Activated CD8-positive, alpha-beta memory T cell treated with anti-CD3 and anti-CD28 coated beads, Interleukin-2, amount 50 U/mL, for 48 hours (primary cell): ENCODE results near the gene DCLRE1B.
A peak's percentile ranks its signal among the peaks of the same experiment; 100 is the strongest.

ENCODE experiments used
- DNase-seq: peaks from one replicate; pipeline ENCODE4 v3.0.0-alpha.2; 2020

The DCLRE1B gene

DNA sequence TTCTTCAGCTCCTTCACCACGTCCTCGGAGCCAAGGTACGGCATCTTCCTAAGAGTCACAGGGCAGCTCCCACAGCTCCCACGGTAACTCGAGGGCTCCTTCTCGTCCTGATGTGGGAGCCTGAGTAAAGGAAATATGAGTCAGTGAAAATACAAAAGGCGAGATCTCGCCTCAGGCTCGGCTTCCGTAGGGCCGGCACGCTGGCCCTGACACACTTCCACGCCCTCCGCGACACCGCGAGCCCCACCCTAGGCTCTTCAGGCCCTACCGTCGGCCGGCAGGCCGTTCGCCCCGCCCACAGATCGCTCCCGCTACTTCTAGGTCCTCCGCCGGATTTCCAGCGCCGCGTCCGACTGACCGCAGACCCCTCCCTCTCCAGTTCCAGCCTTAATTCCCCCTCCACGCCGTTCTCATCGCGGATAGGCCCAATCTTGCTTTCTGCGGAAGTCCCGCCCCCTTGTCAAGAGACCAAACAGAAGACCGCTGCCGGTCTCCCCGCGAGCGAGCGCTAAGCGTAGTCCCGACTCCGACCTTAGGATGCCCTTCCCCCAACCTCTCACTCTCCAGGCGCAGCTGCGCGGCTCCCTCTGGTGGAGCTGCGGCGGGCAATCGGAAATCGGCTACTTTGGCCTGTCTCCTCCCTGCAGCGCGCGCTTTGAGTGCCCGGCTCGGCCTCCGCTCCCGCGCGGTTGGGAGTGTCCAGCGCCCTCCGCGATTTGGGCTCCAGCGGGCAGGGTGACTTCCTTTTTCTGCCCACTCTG, at the start of gene DCLRE1B, which contains the start of gene AP4B1:
Gene DCLRE1B, plus strand, starts transcription at position 653 of the 761 bp plus-strand sequence. CDS start 261 bp downstream, outside the sequence.
Gene AP4B1, minus strand, starts transcription at position 126 of the 761 bp plus-strand sequence. Its CDS starts 82 bp downstream, at position 44.
- peak; percentile 97 for DNase-seq

DNA sequence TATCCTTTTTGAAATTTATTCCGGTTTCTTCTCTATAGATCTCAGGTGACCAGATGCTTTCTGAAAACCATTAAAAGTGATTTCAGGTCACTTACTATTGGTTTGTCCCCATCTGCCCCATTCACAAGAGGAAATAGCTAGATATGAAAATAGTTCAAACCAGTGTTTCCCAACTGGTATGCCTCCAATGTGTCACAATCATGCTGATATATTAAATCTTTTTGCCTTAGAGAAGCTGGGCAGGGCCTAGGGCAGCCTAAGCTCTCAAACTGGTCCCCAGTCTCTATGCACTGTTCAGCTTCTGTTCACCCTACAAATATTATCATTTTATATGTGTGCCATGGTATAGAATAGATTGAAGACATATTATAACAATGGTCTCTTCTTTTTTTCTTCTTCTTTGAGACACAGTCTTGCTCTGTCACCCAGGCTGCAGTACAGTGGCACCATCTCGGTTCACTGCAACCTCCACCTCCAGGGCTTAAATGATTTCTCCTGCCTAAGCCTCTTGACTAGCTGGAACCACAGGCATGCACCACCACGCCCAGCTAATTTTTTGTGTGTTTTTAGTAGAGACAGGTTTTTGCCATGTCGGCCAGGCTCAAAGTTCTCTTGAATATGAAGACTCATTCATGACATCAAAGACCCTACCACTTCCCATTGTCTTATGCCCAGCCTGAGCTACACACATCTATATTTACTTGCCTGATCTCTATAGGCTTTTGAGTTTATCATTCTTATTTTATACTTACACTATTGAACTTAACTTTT, 49.3 kb upstream of the DCLRE1B start:
- no peak for DNase-seq

DNA sequence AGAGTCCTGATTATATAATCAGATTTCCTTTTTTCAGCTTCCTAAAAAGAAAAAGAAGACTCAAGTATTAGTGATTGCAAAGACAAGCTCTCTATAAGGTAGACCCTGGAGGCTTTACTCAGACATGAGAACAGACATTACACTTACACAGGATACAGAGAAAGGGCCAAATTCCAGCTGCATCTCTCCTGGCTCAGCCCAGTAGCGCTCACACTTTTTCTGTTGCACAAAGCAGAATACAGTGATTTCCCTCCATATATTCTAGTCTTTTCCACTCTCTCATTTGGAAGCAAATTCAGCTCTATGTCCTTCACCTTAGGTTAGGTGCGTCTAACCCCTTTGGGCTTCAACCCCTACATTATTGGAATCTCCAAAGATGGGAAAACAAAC, 48.7 kb upstream of the DCLRE1B start:
- DNase-seq = no peak

DNA sequence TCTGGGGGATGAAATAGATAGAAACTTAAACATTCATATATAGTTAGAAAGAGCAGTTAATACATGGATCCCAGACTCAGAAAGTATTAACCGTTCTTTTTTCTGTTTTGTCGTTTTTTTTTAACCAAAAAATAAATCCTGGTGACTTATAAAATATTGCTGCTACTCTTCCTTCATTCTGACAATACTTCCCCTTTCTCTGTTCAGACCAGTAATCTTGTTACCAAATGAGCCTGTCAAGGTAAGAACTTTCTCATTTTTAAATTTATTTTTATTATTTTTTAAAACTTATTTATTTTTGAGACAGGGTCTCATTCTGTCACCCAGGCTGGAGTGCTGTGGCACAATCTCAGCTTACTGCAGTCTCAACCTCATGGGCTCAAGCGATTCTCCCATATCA, 47.4 kb upstream of the DCLRE1B start:
- no peak for DNase-seq

DNA sequence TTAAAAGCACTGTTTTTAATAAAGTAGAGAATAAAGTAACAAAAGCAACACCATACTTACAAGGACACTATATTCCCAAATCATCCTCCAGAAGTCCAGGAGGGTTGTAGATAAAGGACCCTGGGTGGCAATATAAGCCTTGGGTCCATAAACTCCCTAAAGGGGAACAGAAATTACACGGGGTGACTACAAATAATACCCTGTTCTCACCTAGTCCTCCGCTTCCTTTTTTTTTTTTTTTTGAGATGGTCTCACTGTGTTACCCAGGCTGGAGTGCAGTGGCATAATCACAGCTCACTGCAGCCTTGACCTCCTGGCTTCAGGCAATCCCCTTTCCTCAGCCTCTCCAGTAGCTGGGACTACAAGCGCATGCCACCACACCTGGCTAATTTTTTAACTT, 46.7 kb upstream of the DCLRE1B start:
- no peak for DNase-seq

DNA sequence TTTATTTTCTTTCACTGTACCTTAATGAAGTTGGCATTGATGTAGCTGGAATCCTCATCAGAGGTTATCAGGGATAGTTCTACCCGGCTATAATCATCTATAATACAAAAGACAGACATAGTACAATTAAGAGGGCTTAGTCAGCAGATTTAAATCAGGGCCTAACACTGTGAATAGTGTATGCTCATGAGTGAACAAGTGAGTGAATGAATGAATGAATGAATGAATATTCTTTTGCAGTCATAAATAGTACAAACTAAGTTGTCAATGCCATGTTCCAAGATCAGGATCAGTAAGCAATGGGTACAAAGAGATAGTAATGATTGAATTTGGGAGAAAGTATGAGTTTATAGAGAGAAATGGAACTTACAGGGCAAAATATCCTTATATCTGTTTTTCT, 46.1 kb upstream of the DCLRE1B start:
- DNase-seq = no peak

DNA sequence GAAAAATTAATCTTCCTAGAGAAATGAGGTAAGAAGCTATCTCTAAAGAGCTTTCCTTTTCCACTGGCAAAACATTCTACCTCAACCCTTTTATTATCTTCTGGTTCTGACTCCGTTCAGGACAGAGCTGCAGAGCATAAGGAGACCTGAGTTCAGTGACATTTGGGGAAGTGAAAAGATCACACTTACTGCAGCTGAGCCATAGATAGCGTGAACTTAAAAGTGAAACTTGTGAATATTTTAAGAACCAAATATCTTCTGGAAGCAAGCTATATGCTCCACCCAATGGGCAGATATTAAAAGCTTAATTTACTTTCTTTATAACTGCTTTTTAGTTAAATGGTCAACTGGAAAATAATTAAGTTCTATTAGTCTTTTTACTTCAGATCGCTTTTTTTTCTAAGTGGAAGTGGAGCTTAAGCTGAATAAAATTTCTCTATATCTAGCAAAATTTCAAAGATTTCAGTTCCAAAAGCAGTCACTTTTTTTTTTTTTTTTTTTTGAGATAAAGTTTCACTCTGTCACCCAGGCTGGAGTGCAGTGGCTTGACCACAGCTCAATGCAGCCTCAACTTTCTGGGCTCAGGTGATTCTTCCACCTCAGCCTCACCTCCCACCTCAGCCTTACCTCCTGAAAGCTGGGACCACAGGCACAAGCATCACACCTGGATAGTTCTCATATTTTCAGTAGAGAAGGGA, 45.5 kb upstream of the DCLRE1B start:
- DNase-seq = no peak

DNA sequence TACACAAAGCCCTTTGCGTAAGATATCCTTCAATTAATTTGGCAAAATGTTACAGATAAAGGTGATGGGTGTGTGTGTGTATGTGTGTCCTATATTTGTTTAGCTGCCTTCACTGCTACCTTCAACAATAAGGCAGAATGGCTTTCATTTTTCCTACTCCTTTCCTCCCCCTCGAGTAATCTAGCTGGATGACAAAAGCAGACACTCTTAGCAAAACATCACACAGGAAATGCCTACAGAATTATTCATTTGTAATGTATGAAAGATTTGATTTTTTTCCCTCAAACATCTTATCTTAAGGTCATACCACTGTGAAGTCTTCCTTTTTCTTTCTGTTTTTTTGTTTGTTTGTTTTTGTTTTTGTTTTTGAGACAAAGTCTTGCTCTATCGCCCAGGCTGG, 44.2 kb upstream of the DCLRE1B start:
- DNase-seq = no peak

DNA sequence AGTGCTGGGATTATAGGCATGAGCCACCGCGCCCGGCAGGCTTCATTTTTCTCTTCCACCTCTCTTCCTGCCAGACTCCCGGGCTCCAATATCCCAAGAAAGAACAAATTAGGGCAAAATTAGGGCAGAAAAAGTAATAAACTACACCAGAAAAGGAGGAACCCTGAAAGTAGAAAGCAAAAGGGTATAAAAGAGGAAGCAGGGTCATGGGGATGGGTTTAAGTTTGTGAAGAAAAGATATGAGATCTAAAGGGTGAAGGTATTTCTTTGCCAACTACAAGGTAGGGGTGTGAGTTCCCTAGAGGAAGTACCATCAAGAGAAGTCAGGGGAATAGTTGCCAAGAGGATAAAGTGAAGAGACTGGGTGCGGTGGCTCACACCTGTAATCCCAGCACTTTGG, 43.5 kb upstream of the DCLRE1B start:
- DNase-seq = no peak

DNA sequence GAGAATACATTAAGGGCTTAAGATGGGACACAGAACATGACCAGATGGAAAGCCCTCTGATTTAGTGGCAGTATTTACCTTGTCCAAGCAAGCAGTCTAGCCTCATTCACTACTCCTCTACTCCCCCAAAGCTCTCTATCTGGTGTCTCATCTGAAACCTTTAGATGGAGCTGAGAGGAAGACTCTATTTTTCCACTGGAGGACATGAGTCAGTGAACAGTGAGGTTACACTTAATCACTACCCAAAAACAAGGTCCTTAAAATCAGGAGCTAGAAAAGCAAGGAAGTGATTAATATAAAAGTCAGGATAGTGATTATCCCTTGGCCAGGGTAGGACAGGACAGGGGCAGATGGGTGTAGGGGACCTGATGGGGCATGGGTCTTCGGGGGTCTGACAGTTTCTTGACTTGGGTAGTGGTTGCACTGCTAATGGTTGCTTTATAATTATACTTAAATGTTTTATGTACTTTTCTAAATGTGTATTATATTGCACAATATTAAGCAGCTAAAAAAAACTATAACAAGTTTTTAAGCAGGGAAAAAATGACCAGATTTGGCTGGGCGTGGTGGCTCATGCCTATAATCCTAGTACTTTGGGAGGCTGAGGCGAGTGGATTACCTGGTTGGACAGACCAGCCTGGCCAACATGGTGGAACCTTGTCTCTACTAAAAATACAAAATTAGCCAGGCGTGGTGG, 36.6 kb upstream of the DCLRE1B start:
- no peak for DNase-seq

DNA sequence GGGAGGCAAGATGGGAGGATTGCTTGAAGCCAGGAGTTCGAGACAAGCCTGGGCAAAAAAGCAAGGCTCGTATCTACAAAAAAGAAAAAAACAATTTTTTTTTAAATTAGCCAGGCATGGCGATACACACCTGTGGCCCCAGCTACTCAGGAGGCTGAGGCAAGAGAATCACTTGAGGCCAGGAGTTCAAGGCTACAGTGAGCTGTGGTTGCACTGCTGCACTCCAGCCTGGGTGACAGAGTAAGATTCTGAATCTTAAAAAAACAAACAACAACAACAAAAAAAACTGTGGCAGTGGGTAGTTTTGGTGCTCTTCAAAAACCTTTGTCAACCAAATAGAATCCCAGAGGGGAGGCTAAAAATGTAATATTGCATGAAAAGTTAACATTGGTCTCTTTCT, 34.3 kb upstream of the DCLRE1B start:
- no peak for DNase-seq

DNA sequence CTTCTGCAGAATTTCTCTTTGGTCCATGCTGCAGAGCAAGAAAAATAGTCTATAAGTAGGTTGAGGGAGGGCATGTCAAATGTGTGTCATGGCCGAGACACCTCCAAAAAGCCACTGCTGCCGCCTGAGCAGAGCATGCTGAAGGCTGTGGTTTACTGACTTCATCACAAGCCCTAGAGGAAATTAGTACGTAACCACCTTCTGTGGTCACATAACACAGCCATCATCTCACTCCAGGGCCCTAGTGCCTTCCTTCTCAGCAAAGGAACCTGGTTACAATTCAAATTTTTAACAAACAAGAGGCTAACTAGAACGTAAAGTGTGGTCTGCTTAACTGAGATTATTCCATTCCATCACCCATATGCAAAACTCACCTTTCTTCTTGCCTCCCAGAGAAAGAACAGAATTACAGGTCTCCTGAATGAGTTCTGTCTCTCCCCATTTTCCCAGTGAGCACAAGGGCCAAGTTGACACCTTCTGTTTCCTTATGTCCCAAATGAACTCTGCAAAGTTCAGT, 33.5 kb upstream of the DCLRE1B start, which contains the start of gene PTPN22:
Gene PTPN22, minus strand, starts transcription at position 116 of the 517 bp plus-strand sequence.
- DNase-seq = peak; percentile 81

DNA sequence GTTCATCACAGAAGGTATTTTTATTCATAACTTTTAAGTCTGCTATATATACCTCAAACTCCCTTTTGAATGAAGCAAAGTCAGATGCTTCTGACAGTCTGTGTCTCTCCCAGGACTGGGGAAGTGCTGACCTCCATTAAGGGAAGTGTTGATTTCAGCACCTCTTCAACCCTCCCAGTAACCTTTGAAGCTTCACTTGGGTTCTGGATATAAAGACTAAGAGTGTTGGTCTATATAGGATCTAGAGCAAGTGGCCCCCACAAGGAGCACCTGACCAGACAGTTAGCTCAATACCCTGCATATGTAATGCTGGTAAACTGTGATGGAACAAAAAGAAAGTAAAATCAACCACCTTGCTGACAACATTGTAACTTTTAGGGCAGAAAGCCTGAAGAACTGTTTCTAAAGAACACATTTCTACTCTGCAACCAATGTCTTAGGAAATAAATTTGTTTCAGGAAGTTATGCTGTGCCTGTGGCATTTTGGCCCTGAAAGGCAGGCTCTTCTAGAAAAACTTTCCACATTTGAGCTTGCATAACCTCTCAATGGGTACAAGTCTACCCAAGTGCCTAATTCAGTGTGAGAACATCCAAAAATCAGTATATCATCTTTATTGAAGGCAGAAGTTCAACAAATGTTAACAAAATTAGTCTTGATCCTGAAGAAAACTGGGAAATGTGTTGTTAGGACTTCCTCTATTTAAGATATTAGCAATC, 32.7 kb upstream of the DCLRE1B start:
- no peak for DNase-seq

DNA sequence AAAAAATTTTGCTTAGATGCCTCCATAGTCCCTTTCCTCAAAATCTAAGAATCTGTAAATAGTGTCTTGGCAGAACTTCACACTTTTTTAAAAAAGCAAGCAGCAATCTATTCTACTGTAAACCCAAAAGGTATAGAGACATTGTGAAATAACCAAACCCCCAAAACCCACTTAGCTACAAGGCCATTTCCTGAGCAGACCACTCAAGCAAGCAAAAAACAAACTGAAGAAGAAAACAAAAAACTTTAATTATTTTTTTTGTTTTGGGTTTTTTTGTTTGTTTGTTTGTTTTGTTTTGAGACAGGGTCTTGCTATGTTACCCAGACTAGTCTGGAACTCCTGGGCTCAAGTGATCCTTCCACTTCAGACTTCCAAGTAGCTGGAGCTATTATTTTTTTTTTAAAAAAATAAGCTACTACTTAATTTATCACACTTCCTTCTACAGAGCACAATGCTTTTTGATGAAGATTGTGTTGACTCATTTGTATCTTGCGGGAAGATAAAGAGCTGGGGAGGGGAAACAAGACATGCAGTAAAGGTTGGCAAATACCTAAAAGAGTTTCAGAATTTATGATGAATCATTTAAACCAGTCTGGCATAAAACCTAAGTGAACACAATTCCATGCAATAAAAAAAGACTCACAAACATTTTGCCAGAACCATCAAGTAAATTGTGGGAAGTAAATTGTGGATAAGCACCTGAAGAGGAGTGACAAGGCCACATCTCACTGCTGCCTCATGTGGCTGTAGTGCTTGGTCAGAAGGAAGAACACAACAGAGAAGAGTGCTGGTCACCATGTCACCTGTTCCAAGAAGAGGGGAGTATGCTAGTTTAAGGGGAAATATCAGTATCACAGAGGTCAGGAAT, 30.9 kb upstream of the DCLRE1B start:
- DNase-seq = no peak

DNA sequence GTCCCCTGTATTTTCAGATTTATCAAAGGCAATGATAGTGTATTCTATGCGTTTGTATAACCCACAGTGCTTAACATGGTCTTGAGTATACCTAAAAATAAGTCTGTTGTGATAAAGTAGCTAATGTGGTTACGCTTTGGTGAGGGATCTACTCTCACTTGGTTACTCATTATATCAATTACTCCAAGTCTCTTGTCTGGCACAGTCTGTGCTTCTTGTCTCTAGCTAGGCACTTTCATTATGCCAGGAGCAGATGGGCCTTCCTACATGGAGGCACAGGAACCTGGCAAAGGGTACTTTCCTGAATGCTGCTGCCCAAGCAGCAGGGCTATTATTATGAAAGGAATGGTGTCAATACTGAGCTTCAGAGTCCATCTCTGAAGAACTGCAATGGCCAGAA, 29.4 kb upstream of the DCLRE1B start:
- no peak for DNase-seq

DNA sequence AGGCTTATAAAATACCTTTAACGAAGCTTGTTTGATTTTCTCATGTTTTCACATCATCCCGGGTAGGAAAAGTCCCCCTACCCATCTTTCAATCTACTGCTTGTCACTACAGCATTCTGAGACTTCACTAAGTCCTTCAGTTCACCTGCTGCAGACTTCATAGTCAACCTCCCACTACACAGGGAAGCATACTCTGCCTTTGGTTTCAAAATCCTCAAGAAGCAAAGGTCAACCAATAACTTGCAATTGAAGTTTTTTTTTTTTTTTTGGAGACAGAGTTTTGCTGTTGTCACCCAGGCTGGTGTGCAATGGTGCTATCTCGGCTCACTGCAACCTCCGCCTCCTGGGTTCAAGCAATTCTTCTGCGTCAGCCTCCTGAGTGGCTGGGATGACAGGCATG, 28.9 kb upstream of the DCLRE1B start:
- no peak for DNase-seq

DNA sequence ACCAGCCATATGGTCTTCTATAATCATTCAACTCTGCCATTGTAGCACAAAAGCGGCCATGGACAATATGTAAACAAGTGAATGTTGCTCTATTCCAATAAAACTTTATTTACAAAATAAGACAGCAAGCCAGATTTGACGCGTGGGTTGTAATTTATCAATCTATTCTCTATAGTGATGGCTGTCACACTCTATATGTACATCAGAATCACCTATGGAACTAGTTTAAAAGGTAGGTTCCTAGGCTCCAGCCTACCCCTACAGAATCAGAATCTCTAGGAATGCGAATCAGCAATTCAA, 25.4 kb upstream of the DCLRE1B start:
- DNase-seq = no peak

DNA sequence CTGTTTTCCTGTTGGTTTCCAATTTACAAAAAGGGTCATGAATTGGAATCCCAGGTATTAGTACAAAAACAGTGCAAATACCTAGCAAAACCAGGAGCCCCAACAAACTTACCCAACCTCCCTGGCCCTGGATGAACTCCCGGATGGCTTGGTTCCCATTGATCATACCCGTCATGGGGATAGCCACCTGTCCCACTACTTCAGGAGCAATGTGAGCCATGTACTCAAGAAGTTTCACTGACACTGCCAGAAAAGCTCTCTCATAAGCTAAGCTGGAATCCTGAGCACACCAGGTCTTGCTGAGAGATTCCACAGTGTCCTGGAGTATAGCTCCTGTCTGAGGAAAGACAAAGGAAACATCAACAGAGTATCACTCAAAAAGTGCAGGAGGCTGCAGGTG, 23.5 kb upstream of the DCLRE1B start:
- no peak for DNase-seq

DNA sequence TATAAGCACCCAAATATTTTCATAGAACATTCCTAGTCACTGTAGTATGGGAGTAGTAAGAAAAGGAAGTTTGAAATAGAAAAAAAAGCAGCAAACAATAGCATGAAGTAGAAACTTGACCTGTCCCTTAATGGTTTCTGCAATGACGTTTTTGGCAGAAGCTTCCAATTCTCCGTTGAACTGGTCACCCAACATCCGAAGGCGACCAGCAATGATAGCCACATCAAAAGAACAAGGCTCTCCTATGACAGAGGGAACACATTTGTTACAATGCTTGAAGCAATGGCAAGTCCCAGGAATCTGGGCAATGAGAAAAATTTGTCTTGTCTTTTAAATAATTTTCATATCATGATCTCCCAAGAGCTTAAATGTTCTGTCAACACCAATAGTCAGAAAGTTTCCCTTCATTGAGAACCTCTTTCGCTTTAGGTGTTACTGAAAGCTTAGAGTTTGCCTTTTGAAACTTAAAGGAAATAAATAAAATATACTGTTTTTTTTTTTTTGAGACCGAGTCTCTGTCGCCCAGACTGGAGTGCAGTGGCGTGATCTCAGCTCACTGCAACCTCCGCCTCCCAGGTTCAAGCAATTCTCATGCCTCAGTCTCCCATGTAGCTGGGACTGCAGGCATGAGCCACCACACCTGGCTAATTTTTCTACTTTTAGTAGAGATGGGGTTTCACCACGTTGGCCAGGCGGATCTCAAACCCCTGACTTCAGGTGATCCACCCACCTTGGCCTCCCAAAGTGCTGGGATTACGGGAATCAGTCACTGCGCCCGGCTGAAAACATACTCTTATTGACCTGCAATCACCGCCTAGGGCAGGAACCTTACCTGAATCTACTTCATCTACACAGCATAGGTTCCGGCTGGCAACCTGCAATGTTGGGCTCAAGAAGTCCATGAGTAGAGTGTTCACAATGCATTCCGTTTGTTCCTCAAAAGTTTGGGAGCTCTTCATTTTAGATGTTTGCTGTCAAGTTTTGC, 18.4 kb upstream of the DCLRE1B start:
- DNase-seq = no peak
